GM19324 (cell line): ENCODE data around the gene SHISA7.
"Not testable (repeated sequence)": the region's sequence is repeated elsewhere in the genome, so short reads cannot be mapped to it uniquely, and the experiment has no call there.

Experiments
- ATAC-seq: cut with Tn5 transposase; IDR thresholded peaks from one replicate; pipeline ENCODE4 v1.9.1; 2021; ENCODE audit warnings: mild to moderate bottlenecking, moderate library complexity; ENCODE audit not compliant: unreplicated experiment, low FRiP score

SHISA7 gene

DNA sequence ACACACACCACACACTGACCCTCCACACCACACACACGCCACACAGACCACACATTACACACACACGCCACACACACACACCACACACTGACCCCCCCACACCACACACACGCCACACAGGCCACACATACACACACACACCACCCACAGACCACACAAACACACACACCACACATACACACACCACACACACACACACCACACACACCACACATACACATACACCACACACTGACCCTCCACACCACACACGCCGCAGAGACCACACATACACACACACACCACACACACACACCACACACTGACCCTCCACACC lies 5.0 kb upstream of the SHISA7 start:
- ATAC-seq: not testable (repeated sequence)

DNA sequence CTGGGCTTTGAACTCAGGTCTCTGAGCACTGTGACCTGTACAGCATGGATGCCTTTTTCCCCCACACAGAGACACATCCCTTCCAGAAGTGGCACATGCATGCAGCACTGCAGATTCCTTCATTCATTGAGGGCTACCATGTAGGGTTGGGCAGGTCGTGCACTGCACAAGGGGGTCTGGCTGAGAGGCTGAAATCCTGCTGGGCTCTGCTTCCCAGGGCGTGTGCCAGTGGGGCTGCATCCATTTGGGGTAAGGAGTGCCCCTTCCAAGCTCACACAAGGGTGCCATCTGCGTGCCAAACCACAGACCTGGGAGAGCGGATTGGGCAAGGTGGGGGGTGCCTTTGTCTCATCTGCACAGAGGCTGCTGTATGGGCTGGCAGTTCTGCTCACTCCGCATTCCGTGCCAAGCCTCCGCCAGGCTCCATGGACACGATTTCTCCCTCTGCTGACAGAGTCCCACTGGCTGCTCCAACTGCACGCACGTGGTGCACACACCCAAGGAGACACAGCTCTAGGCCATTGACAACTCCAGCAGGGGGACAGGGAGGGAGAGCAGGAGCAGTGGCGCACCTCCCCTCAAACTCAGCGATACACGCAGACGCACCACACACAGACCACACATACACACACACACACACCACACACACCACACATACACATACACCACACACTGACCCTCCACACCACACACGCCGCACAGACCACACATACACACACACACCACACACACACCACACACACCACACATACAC lies 4.5 kb upstream of the SHISA7 start:
- no peak for ATAC-seq

- no peak for ATAC-seq
Observed at GRCh38 chr19:55446060-55446459, 3.0 kb upstream of the SHISA7 start.

GRCh38 chr19:55444646-55445045 lies 1.5 kb upstream of the SHISA7 start:
- ATAC-seq: no peak

DNA sequence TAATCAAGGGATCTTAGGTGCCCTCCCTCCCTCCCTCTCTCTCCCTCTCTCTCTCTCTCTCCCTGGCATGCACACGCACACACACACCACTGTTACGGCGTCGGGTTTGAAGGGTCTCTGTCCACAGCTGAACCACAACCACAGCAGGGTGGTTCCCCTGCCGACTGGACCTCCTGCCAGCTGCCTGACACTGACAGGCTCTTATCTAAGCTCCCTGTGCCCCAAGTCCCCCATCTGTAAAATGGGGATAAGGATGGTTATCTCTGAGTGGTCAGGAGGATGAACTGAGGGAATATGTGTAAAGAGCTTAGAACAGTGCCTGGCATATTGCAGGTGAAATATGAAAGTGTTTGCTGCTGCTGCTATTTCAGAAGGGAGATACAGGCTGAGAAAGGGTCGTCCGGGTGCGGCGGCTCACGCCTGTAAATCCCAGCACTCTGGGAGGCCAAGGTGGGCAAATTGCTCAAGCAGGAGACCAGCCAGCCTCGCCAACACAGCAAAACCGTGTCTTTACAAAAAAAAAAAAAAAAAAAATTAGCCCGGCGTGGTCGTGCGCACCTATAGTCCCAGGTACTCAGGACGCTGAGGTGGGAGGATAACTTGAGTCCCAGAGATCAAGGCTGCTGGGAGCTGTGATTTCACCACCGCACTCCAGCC lies 852 bp upstream of the SHISA7 start:
- no peak for ATAC-seq

GRCh38 chr19:55442372-55442961 lies 633 bp downstream of the SHISA7 start:
- ATAC-seq: no peak

DNA sequence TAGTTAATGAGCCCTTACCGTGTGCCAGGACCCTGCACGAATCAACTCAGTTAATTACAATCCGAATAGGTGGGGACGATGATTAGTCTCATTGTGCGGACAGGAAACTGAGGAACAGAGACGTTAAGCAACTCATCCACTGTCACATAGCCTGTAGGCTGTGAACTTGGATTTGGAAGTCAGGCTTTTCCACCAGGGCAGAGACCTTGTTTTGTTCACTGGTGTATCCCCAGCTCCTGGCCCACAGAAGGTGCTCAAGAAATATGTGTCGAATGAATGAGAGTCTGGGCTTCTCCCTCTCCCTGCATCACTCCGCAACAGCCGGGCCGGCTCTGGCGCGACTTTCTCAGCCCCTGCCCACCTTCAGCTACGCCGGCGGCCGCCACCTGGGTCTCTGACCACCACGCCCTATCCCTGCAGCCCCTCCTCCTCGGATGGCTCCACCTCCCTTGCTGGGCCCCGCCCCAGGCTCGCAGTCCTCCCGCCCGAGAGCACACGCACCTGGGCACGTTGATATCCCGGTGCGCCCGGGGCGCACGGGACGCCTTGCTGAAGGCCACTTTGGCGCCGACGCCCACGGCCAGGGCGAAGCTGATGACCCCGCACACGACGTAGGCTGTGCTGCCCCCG lies 1.3 kb downstream of the SHISA7 start:
- ATAC-seq: no peak

GRCh38 chr19:55441319-55441691 lies 1.8 kb downstream of the SHISA7 start:
- ATAC-seq: no peak

DNA sequence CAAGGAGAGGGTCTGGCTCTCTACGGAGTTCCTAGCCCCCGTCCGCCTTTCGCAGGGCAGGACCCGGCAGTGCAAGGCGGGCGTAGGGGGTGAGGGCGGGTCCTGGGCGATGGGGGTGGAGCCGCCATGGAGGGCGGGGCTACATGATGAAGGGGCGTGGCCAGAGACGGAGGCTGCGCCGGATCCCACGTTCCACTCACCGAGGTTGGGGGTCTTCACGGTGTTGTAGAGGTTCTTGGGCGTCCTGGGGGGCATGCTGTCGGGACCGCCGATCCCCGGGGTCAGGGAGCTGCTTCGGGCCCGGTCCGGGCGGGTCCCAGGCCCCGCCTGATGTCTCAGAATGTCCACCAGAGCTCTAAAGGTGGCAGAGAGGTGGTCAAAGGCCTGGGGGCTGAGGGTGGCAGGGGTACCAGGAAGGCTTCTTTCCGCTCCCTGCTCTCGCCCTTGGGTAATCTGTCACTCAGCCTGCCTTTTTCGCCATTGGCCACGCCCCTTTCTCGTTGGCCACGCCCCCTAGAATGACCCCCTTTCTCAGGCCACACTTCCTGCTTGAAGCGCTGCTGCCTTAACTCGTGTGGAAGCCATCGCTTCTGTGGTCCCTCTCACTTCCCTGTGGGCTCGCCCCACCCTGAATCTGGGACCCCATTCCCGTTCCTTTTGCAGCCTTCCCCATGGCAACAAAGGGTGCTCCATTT lies 2.5 kb downstream of the SHISA7 start:
- no peak for ATAC-seq

- ATAC-seq: no peak
Observed at GRCh38 chr19:55439052-55439451, 4.0 kb downstream of the SHISA7 start.

DNA sequence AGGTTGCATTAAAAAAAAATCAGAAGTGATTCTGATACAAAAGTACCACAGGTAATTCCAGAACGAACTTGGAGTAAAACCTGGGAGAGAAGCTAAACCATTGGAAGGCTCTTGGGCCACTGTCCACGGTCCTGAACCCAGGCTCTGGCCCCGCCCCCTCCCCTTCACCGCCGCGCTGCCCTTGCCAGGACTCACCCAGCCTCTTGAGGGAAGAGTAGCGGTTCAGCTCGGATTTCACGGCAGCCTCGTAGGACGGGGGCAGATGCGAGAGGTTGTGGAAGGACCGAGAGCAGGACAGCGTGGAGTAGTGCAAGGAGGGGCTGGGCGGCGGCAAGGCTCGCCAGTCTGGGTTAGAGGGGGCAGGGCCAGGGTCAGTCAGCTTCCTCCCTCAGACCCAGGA lies 5.7 kb downstream of the SHISA7 start:
- ATAC-seq: no peak

DNA sequence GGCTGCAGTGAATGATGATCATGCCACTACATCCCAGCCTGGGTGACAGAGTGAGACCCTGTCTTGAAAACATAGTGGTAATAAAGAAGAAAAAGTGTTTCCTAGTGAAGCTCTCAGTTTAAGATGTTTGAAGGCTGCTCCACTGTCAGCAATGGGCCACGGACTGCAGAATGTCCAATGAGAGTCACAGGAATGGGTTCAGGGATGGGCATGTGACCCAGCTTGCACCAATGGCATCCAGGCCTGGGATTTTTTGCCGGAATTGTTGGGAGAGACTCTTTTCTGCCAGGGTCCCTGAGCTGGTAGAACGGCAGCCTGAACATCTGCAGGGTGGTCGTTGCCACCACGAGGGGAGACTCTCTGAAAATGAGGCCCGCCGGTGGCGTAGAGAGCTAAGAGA lies 6.3 kb downstream of the SHISA7 start:
- ATAC-seq: no peak

DNA sequence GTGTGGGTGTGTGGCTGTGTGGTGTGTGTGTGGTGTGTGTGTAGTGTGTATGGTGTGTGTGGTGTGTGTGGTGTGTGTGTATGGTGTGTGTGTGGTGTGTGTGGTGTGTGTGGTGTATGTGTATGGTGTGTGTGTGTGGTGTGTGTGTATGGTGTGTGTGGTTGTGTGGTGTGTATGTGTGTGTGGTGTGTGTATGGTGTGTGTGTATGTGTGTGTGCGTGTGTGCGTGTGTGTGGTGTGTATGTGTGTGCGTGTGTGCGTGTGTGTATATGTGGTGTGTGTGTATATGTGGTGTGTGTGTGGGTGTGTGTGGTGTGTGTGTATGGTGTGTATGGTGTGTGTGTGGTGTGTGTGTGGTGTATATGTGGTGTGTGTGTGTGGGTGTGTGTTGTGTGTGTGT lies 8.1 kb downstream of the SHISA7 start:
- ATAC-seq: no peak

DNA sequence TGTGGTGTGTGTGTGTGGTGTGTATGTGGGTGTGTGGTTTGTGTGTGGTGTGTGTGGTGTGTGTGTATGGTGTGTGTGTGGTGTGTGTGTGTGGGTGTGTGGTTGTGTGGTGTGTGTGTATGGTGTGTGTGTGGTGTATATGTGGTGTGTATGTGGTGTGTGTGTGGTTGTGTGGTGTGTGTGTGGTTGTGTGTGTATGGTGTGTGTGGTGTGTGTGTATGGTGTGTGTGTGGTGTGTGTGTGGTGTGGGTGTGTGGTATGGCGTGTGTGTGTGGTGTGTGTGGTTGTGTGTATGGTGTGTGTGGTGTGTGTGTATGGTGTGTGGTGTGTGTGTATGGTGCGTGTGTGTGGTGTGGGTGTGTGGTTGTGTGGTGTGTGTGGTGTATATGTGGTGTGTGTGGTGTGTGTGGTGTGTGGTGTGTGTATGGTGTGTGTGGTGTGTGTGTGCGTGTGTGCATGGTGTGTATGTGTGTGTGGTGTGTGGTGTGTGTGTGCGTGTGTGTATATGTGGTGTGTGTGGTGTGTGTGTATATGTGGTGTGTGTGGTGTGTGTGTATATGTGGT lies 8.7 kb downstream of the SHISA7 start:
- ATAC-seq: no peak

DNA sequence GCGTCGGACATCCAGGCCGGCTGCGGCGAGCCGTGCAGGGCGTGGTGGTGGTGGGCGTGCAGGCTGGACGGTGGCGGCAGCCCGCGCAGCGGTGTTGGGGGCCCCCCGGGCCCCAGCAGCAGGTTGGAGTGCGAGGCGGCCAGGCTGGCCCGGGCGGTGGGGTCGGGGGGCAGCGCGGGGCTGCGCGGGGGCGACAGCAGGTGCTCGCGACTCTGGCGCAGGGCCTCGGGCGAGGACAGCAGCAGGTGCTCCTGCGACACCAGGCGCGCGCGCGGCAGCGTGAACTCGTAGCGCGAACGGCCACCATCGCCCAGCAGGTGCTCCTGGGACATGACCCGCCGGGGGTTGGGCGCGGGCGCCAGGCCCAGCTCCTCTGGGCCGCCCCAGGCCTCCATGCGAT lies 9.8 kb downstream of the SHISA7 start:
- no peak for ATAC-seq

DNA sequence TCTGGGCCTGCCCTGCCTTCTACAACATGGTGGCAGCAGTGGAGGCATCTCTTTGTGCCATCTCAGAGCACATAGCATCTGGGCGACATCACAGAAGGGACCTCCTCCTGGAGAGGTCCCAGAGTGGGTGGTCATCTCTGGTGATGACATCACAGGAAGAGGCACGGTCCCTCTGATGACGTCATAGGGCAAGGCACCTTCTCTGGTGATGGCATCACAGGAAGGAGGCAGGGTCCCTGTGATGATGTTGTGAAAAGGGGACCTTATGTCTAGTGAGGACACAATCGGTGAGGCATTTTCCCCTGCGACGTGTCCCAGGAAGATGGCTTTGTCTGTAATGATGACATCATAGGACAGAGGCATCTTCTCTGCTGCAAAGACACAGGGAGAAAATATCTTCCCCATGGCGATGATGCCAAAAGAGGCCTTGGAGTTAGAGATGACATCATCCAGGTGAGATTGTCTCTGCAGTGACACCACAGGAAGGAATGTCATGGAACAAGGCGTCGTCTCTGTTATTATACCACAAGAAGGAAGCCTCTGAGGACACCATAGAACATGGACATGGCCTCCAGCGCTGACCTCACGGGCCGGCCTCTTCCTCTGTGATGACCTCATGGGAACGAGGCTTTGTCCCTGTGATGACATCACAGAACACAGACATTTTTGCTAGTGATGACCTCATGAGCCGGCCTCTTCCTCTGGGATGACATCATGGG lies 10.7 kb downstream of the SHISA7 start:
- ATAC-seq: no peak

DNA sequence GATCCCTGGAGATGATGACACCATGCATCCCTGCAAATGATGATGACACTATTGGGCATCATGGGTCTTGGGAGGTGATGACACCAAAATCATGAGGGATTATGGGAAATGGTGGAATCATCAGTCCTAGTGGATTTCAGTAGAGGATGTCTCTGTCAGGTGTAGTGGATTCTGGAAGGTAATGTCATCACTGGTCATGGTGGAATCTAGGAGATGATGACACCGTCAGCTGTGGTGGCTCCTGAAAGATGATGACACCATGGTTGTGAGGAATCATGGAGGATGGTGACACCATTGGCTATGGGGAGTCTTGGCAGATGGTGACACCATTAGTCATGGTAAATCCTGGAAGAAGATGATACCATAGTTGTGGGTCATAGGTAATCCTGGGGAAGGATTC lies 11.9 kb downstream of the SHISA7 start:
- no peak for ATAC-seq

- ATAC-seq: no peak
Observed at GRCh38 chr19:55426042-55426441, 17.1 kb downstream of the SHISA7 start.

DNA sequence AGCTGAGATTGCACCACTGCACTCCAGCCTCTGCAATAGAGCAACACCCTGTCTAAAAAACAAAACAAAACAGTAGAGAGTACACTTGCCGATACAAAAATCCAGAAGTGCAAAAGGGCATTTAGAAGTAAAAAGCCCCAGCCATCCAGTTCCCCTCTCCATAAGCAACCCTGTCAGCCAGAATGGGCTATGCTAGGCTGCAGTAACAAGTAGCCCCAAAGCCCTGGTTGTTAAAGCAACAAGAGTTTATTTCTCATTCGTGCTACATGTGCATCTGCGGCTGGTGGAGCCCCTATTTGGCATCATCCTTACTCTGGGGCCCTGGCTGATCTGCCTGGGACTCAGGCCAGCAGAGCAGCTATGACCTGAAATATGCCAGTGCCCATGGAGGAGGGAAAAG lies 18.6 kb downstream of the SHISA7 start:
- no peak for ATAC-seq
